Muscle layer of colon (tissue), 2 donors: ENCODE data around the gene CDPF1.

Source experiments
- H3K27ac ChIP-seq: one replicate; pipeline ENCODE4 v1.7.0; 2013; ENCODE audit warnings: low read depth, mild to moderate bottlenecking, low read length, moderate library complexity
- H3K27me3 ChIP-seq, 2 donors: one replicate each; pipeline ENCODE4 v1.7.0; 2013; ENCODE audit warnings: low read length in 2 of 2, mild to moderate bottlenecking in 2 of 2; ENCODE audit not compliant: insufficient read depth in 2 of 2, control insufficient read depth in 1 of 2
- H3K36me3 ChIP-seq: one replicate; pipeline ENCODE4 v1.7.0; 2013; ENCODE audit warnings: mild to moderate bottlenecking, low read length; ENCODE audit not compliant: insufficient read depth
- H3K4me1 ChIP-seq: one replicate; pipeline ENCODE4 v1.7.0; 2013; ENCODE audit warnings: mild to moderate bottlenecking, low read length; ENCODE audit not compliant: insufficient read depth
- H3K4me3 ChIP-seq, 2 donors: one replicate each; pipeline ENCODE4 v1.7.0; 2013; ENCODE audit warnings: low read length in 2 of 2, low read depth in 1 of 2, mild to moderate bottlenecking in 1 of 2, moderate library complexity in 1 of 2
- H3K9ac ChIP-seq: one replicate; pipeline ENCODE4 v1.7.0; 2013; ENCODE audit warnings: low read length
- H3K9me3 ChIP-seq: one replicate; pipeline ENCODE4 v1.7.0; 2013; ENCODE audit warnings: mild to moderate bottlenecking, low read length
- donor health status: abdominal sarcoma.
- donor health status: Adenocarcinoma of cecum.

CDPF1 gene

GRCh38 chr22:46246178-46246577, 3.9 kb downstream of the CDPF1 start:
- H3K4me1 ChIP-seq, result peaks cover 18% of the 10 kb centered on the region
- H3K4me3 ChIP-seq, result no peak overlapping the region
- H3K27ac ChIP-seq, result no peak overlapping the region

GRCh38 chr22:46245511-46245910, 4.6 kb downstream of the CDPF1 start:
- Histone ChIP-seq H3K4me1 (peaks cover 15% of the 10 kb centered on the region), H3K9ac (no peak overlapping the region), H3K9me3 (no peaks in the 10 kb centered on the region), H3K27ac (no peak overlapping the region), H3K27me3 (no peaks in the 10 kb centered on the region), H3K4me3 (no peak overlapping the region), H3K36me3 (peaks cover 10% of the 10 kb centered on the region)

More at GRCh38 chr22:46246178-46246577, 3.9 kb downstream of the CDPF1 start:
- Histone ChIP-seq H3K27me3 (no peaks in the 10 kb centered on the region), H3K9me3 (no peaks in the 10 kb centered on the region), H3K9ac (no peak overlapping the region), H3K36me3 (peaks cover 10% of the 10 kb centered on the region)

GRCh38 chr22:46244771-46245170, 5.3 kb downstream of the CDPF1 start:
- Histone ChIP-seq H3K4me1 (peaks cover 15% of the 10 kb centered on the region), H3K27me3 (no peaks in the 10 kb centered on the region), H3K36me3 (peaks cover 10% of the 10 kb centered on the region), H3K9ac (no peak overlapping the region), H3K9me3 (no peaks in the 10 kb centered on the region), H3K4me3 (no peak overlapping the region), H3K27ac (no peak overlapping the region)

- no peak overlapping the region for H3K9ac ChIP-seq
- no peak overlapping the region for H3K27ac ChIP-seq
- H3K4me1 ChIP-seq, result peaks cover 31% of the 10 kb centered on the region
- peaks cover 10% of the 10 kb centered on the region for H3K36me3 ChIP-seq
- no peak overlapping the region for H3K4me3 ChIP-seq
- H3K27me3 ChIP-seq, result no peaks in the 10 kb centered on the region
- no peaks in the 10 kb centered on the region for H3K9me3 ChIP-seq
Observed at GRCh38 chr22:46242076-46242475, 8.0 kb downstream of the CDPF1 start.

- Histone ChIP-seq H3K36me3 (peaks cover 10% of the 10 kb centered on the region), H3K27ac (no peak overlapping the region)
Observed at GRCh38 chr22:46241396-46242007, 8.6 kb downstream of the CDPF1 start.

GRCh38 chr22:46240907-46241306, 9.2 kb downstream of the CDPF1 start:
- Histone ChIP-seq H3K27me3 (no peaks in the 10 kb centered on the region), H3K9ac (no peak overlapping the region), H3K4me1 (peaks cover 32% of the 10 kb centered on the region), H3K27ac (no peak overlapping the region), H3K4me3 (no peak overlapping the region), H3K9me3 (no peaks in the 10 kb centered on the region), H3K36me3 (peaks cover 10% of the 10 kb centered on the region)

More at GRCh38 chr22:46241396-46242007, 8.6 kb downstream of the CDPF1 start:
- no peak overlapping the region for H3K9ac ChIP-seq
- no peak overlapping the region for H3K4me3 ChIP-seq
- no peaks in the 10 kb centered on the region for H3K9me3 ChIP-seq
- no peaks in the 10 kb centered on the region for H3K27me3 ChIP-seq
- peaks cover 32% of the 10 kb centered on the region for H3K4me1 ChIP-seq

GRCh38 chr22:46240506-46240905, 9.6 kb downstream of the CDPF1 start:
- peaks cover 28% of the 10 kb centered on the region for H3K4me1 ChIP-seq

GRCh38 chr22:46240073-46240472, 10.0 kb downstream of the CDPF1 start:
- Histone ChIP-seq H3K4me1 (peaks cover 23% of the 10 kb centered on the region), H3K4me3 (no peak overlapping the region), H3K36me3 (peaks cover 10% of the 10 kb centered on the region), H3K9ac (no peak overlapping the region), H3K9me3 (no peaks in the 10 kb centered on the region), H3K27me3 (no peaks in the 10 kb centered on the region), H3K27ac (no peak overlapping the region)

More at GRCh38 chr22:46240506-46240905, 9.6 kb downstream of the CDPF1 start:
- Histone ChIP-seq H3K4me3 (no peak overlapping the region), H3K9me3 (no peaks in the 10 kb centered on the region), H3K27ac (no peak overlapping the region), H3K36me3 (peaks cover 10% of the 10 kb centered on the region), H3K27me3 (no peaks in the 10 kb centered on the region), H3K9ac (no peak overlapping the region)

GRCh38 chr22:46239261-46240048, 10.6 kb downstream of the CDPF1 start:
- H3K9me3 ChIP-seq, result no peaks in the 10 kb centered on the region
- H3K27me3 ChIP-seq, result no peaks in the 10 kb centered on the region
- H3K9ac ChIP-seq, result no peak overlapping the region
- peaks cover 6% of the 10 kb centered on the region for H3K36me3 ChIP-seq
- peak overlapping the region; percentile 8 for H3K27ac ChIP-seq
- H3K4me1 ChIP-seq, result peaks cover 22% of the 10 kb centered on the region
- peak overlapping the region in 1 of 2 donors; percentile 4 for H3K4me3 ChIP-seq

GRCh38 chr22:46238541-46238940, 11.6 kb downstream of the CDPF1 start:
- Histone ChIP-seq H3K9ac (no peak overlapping the region), H3K9me3 (no peaks in the 10 kb centered on the region), H3K27ac (peak overlapping the region; percentile 8), H3K36me3 (no peaks in the 10 kb centered on the region), H3K4me1 (peaks cover 22% of the 10 kb centered on the region), H3K4me3 (no peak overlapping the region), H3K27me3 (no peaks in the 10 kb centered on the region)

- no peaks in the 10 kb centered on the region for H3K27me3 ChIP-seq
- H3K9ac ChIP-seq, result no peak overlapping the region
- no peaks in the 10 kb centered on the region for H3K9me3 ChIP-seq
- H3K4me1 ChIP-seq, result peaks cover 22% of the 10 kb centered on the region
- H3K27ac ChIP-seq, result peak overlapping the region; percentile 60
- peak overlapping the region in 1 of 2 donors; percentile 10 for H3K4me3 ChIP-seq
- no peaks in the 10 kb centered on the region for H3K36me3 ChIP-seq
Observed at GRCh38 chr22:46237453-46238124, 12.5 kb downstream of the CDPF1 start.
